Muscle of back (tissue), 13 donors: ENCODE measurements around the gene PIK3CA. TPM values are rescaled to one million over a fixed set of nuclear protein-coding genes. Genes with fewer than 3 reads are reported as not detected.
"Not testable (repeated sequence)": the region's sequence is repeated elsewhere in the genome, so short reads cannot be mapped to it uniquely, and the experiment has no call there.

Source experiments
- DNase-seq, 3 donors: peaks; one replicate each; pipeline versions ENCODE4 v3.0.0 to v3.0.0-alpha.2; 2013
- long read RNA-seq, 9 donors: transcript quantifications; one replicate each; lab custom pipeline, GENCODE V29; 2026
- polyA plus RNA-seq, 10 donors: library from polyadenylated mRNA; unstranded; fragments of 120-200 nt; gene quantifications; one replicate each; pipeline ENCODE4 v1.2.1, GENCODE V29; 2013; ENCODE audit not compliant: insufficient read length in 10 of 10

Gene PIK3CA
- polyA plus RNA-seq: 10 to 100 TPM; 20.1 to 30.0 (median 24.2) TPM
- long read RNA-seq, donor 1, full-length matches to known transcripts: 1 of 1 reads
- long read RNA-seq, donor 1, partial matches to known transcripts: 0 of 1 reads
- long read RNA-seq, donor 1, other reads (novel, unspliced or antisense): 0 of 1 reads
- long read RNA-seq, donor 2, full-length matches to known transcripts: 3 of 3 reads
- long read RNA-seq, donor 2, partial matches to known transcripts: 0 of 3 reads
- long read RNA-seq, donor 2, other reads (novel, unspliced or antisense): 0 of 3 reads
- long read RNA-seq, donor 3: 0 reads
- long read RNA-seq, donor 4, full-length matches to known transcripts: 2 of 2 reads
- long read RNA-seq, donor 4, partial matches to known transcripts: 0 of 2 reads
- long read RNA-seq, donor 4, other reads (novel, unspliced or antisense): 0 of 2 reads
- long read RNA-seq, donor 5, full-length matches to known transcripts: 1 of 1 reads
- long read RNA-seq, donor 5, partial matches to known transcripts: 0 of 1 reads
- long read RNA-seq, donor 5, other reads (novel, unspliced or antisense): 0 of 1 reads
- long read RNA-seq, donor 6, full-length matches to known transcripts: 1 of 1 reads
- long read RNA-seq, donor 6, partial matches to known transcripts: 0 of 1 reads
- long read RNA-seq, donor 6, other reads (novel, unspliced or antisense): 0 of 1 reads
- long read RNA-seq, donor 7: 0 reads
- long read RNA-seq, donor 8, full-length matches to known transcripts: 1 of 1 reads
- long read RNA-seq, donor 8, partial matches to known transcripts: 0 of 1 reads
- long read RNA-seq, donor 8, other reads (novel, unspliced or antisense): 0 of 1 reads
- long read RNA-seq, donor 9: 0 reads

GRCh38 chr3:179147873-179148615 is at the start of gene PIK3CA:
PIK3CA (plus strand) TSS chr3:179148357; CDS start chr3:179198826, 50,469 bp downstream.
- peak; percentile 98 to 99 (median 99) for DNase-seq

- no peak for DNase-seq
These were observed 49.6 kb upstream of the PIK3CA start for GRCh38 chr3:179098388-179099077.

- DNase-seq: peak in 1 of 3 donors; percentile 2
These were observed 47.5 kb upstream of the PIK3CA start for GRCh38 chr3:179100652-179101051.

GRCh38 chr3:179105881-179106280 is 42.3 kb upstream of the PIK3CA start:
- no peak for DNase-seq

GRCh38 chr3:179107617-179108016 is 40.5 kb upstream of the PIK3CA start:
- no peak for DNase-seq

GRCh38 chr3:179108086-179108485 is 40.1 kb upstream of the PIK3CA start:
- DNase-seq: peak in 1 of 3 donors; percentile 44

- DNase-seq: no peak
These were observed 34.3 kb upstream of the PIK3CA start for GRCh38 chr3:179113903-179114302.

- DNase-seq: not testable (repeated sequence)
These were observed 32.7 kb upstream of the PIK3CA start for GRCh38 chr3:179115444-179115843.

- no peak for DNase-seq
These were observed 31.3 kb upstream of the PIK3CA start for GRCh38 chr3:179116816-179117215.

- not testable (repeated sequence) for DNase-seq
These were observed 15.8 kb upstream of the PIK3CA start for GRCh38 chr3:179132191-179132890.

GRCh38 chr3:179133575-179133974 is 14.6 kb upstream of the PIK3CA start:
- DNase-seq: no peak

GRCh38 chr3:179136195-179136594 is 12.0 kb upstream of the PIK3CA start:
- no peak for DNase-seq

GRCh38 chr3:179141890-179142289 is 6.3 kb upstream of the PIK3CA start:
- no peak for DNase-seq

GRCh38 chr3:179146911-179147513 is 1.1 kb upstream of the PIK3CA start:
- peak; percentile 79 to 91 (median 81) for DNase-seq

GRCh38 chr3:179147514-179147872 is 664 bp upstream of the PIK3CA start:
- DNase-seq: no peak

GRCh38 chr3:179148616-179149405 is 654 bp downstream of the PIK3CA start:
- DNase-seq: peak; percentile 36 to 87 (median 55)

GRCh38 chr3:179149406-179149867 is 1.3 kb downstream of the PIK3CA start:
- peak; percentile 18 to 67 (median 27) for DNase-seq

- no peak for DNase-seq
These were observed 1.8 kb downstream of the PIK3CA start for GRCh38 chr3:179149951-179150350.

GRCh38 chr3:179150610-179151009 is 2.5 kb downstream of the PIK3CA start:
- no peak for DNase-seq
